NCI-H446 (cell line): Measurements from ENCODE around the gene ZNF598.
A peak's percentile ranks its signal among the peaks of the same experiment; 100 is the strongest.

Source experiments
- DNase-seq, 2 experiments: peaks; one replicate each; lab custom pipeline; 2025; lab: John Stamatoyannopoulos, UW

Gene ZNF598

DNA sequence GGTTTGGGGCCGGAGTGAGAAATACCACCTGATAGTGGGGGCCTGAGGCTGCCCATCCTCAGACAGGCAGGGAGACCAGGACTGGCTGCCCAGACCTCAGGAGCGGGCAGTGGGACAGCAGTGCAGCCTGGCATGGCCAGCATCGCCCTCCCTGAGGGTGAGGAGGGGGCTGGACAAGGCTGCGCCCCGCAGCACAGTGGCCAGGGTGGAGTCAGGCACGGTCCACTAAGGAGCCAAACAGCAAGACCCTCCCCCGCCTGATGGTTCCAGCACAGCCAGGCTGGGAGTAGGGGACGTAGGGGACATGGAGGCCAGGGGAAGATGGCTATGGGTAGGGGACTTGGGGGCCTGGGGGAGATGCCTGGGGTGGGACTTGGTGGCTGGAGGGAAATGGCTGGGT lies 3.3 kb downstream of the ZNF598 start:
- no peak for DNase-seq

DNA sequence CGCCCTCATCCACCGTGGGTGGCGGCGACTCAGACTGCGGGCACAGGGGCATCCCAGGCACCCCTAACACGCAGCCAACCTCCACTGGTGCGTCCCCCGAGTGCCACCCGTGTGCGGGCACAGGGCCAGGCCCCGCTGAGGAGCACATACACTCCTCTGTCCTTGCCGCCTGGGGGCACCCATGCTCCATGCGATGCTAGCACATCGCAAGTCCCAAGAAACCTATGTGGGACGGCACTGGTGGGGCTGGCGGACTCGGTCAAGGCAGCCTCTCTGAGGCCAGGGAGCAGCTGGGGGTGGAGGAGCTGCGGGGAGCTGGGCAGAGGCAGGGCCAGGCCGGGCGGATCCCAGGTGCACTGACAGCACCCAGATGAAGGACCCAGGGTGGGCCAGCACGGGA lies 4.0 kb downstream of the ZNF598 start:
- peak in 1 of 2 experiments; percentile 57 for DNase-seq

DNA sequence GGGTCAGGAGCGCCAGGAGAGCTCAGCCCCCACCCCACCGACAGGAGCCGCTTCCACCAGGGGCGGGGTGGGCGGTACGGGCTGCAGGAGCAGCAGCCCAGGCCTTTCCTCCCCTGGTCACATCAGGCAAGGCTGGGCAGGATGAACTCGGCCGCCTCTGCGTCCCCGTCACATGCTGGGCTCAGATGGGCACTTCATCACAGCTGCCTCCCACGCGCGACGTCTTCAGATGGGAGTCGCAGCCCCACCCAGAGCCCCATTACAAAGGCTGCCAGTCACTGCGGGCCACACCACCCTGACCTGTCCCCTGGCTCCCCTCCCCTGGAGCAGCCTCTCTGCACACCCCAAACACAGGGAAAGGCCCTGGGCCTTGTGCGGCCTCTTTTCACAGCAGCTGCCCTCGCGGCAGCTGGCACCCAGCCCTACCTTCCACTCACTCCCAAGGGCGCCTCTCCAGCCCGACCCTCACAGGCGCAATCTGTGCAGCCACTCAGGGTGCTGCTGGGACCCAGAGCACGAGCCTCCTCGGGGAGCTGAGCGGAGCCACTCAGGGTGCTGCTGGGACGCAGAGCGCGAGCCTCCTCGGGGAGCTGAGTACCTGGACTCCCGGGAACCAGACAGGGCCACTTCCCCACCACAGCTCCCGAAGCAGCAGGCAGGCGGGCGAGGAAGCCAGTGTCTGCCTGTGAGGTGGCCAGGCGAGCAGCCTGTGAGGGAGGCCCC lies 4.7 kb downstream of the ZNF598 start:
- DNase-seq: no peak

DNA sequence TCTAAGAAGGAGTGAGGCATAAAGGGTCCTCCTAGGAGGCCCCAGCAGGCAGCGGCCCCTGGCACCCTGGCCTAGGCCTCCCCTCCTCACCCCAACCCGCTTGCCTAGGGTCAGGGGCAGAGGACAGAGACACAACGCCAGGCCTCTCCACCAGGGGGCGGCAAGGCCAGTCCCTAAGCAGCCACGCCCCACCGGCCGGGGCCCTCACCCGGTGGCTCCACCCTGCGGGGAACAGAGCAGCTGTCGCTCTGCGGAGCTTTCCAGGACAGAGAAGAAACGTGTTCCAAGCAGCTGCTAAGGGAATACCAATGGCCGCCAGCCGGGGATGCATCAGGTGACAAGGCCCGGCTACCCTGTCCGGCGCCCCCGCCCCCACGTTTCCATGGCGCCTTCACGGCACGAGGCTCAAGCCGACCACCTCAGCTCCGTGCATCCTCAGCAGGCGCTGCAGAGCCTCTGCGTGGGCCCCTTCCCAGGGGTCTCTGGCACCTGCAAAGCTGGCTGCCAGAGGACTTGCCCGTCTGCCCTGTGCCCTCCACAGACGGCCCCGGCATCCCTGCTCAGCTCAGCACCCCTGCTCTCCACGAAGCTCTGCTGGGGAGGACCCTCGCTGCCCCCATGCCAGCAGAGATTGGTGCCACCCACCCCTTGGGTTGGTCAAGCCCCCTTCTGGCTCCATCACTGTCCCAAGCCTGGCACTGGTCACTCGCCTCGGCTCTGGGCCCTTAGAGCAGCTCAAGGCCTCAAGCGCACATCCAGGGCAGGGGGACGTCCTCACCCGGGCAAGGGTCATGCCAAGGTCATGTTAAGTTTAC lies 5.6 kb downstream of the ZNF598 start:
- DNase-seq: peak; percentile 88 to 95

DNA sequence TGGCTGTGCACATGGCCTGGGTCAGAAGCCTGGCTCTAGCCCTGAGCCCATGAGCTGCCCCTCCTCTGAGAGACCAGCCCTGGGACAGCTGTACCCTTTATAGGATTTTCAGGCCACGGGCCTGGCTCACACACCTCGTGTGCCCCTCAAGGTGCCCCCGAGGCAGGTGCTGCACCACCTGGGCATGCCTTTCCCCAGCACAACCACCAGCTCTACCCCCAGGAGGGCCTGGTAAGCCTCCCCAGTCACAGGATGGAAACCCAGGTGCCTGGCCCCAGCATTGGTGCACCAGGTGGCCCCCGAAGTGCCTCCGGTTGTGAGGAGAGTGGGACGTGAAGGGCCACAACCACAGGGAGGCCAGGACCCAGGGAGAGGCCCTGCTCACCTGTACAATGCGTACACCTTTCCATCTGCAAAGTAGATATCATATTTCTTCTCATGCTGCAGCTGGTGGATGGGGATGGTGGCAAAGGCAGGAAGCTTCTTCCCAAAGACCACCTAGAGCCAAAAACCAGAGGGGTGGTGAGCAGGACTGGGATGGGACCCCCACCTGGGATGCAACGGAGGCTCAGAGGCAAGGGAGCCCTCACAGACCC lies 6.3 kb downstream of the ZNF598 start:
- DNase-seq: no peak

DNA sequence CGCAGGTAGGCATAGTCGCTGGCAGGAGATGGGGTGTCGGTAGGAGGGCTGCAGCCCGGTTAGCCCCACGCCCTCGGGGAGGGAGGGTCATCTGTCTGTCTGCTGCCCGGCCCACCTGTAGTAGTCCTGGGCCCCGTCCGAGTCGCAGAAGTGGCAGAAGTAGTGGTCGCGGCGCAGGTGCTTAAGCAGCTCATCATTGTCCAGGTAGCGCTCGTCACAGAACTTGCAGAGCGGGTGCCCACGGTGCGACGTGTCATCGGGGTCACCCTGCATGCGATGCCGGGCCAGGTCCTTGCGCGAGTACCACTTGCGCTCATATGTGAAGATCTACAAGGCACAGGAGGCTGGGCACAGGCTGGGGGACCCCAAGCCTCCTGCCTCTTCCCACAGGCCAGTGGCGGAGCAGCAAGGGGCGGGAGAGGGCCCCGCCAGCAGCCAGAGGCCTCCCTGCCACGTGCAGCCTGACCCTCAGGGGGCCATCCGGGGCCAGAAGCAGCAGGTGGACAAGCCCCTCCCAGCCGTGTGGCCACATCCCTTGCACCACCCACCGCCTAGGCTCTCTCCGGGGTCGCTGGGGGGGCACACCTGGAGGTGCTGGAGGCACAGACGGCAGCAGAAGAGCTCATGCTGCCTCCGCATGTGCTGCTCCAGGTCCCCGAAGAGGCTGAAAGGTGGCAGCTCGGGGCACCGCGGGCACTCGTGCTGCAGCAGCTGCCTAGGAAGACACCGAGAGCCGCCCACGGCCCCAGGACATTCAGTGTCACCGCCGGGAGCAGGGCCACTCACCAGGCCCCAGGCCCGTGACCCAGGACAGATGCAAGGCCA lies 7.0 kb downstream of the ZNF598 start:
- no peak for DNase-seq

DNA sequence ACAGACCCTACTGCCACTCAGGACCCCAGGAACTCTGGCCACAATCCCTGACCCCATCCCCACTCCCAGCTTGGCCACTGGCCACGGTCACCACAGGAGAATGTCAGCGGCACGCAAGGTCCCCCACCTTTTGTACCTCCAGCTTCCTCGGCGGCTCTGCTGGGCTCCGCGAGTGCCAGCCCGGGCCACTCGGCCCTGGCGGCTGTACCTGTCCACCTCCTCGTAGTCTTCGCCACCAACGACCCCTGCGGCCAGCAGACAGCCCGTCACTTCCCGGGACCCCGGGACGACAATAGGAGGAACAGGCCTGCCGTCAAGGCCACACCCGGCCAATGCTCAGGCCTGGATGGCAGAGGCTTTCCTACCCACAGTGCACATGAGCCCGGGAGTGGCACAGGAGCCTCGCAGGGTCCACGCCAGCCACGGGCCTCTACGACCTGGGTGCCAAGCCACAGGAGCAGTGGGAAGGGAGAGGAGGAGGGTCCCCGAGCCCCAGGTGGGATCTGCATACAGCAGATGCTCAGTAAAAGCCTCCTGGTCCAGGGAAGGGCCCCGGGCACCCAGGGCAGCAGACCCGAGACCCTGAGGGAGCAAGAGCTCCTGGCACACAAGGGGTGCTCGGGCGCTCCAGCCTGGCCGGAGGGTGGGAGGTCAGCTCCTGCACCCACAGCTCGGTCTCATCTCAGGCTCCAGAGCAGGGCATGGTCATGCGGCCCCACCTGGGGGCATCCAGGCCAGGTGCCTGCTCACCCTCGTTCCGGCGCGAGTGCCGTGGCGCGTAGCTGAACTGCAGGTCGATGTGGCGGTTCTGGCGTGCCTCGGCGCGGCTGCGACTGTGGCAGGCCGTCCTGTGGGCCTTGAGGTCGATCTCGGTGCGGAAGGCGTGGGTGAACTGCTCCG lies 7.9 kb downstream of the ZNF598 start:
- no peak for DNase-seq

DNA sequence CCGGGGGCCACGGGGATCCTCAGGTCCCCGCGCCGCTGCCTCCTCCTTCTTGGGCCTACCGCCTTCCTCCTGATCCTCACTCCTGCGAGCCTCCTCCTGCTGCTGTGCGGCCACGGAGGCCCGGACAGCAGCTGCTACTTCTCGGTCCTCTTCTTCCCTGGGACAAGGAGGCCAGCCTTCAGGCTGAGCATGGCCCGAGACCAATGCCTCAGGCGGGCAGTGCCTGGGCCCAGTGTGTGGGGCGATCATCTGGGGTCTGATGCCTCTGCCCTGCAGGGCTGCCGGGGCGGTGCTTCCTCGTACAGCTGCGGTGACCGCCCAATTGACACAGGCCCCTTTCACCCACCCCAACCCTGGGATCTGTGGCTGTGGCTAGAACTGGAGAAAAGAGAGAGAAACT lies 8.6 kb downstream of the ZNF598 start:
- DNase-seq: no peak

DNA sequence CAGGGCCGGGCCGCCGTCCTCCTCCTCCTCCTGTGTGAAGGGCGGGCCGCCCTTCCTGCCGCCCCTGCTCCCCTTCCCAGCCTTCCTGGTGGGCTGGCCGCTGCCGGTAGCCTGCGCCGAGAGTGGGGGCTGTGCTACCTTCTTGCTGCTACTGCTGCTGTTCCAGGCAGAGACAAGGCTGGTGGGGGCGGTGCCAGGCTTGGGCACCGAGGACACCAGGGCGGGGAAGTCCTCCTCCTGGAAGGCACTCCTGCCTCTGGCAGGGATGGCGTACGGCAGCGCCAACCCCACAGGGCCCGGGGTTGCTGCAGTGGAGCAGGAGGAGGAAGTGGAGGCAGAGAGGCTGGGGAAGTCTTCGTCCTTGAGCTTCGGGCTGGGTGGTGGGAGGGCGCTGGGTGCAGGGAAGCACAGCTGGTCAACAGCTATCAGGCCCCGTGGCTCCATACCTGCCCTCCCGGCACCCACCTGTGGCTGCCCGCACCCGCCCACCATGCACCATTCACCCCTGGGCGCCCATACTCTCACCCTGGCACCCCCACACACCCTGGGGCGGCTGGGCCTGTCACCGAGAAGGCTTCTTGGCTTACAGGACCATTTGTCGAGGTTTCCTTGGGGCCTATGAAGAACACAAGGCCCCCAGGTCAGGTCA lies 9.6 kb downstream of the ZNF598 start:
- DNase-seq: no peak

DNA sequence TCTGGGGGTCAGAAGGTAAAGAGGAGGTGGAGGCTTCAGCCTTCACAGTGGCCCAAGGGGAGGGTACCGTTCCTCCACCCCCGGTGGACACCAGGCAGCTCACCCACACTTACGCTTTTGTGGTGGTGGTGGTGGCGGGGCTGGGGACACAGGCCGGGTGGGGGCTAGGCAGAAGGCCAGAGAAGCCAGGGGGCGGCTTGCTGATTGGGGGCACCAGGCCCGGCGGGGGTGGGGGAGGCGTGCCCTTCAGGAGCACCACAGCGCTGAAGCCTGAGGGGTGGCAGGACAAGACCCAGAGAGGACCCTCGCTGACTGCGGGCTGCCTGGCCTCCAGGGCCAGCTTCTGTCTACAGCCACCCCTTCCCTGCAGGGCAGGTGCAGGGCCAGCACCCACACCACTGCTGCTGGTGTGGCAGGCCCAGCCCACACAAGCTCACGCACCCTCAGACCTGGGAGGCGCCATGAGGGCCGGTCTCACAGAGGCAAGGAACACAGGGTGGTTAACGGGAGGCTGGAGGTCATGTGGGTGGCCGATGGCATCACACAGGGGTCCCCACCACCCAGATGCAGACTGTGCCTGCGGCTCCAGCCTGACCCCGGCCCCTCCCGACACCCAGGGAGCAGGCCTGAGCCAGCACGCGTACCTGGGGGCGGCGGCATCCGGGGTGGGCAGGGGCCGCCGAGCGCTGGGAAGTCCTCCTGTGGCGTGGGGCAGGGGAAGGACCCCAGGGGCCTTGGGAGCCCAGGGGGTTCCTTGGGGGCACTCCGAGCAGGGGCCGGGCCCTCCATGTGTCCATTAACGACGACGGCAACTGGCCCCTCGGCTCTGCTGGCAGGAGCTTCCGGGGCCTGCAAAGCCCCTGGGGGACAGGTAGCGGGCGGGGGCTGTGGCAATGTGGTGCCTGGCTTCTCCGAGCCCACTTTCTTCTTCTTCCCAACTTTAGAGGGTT lies 10.5 kb downstream of the ZNF598 start:
- no peak for DNase-seq

DNA sequence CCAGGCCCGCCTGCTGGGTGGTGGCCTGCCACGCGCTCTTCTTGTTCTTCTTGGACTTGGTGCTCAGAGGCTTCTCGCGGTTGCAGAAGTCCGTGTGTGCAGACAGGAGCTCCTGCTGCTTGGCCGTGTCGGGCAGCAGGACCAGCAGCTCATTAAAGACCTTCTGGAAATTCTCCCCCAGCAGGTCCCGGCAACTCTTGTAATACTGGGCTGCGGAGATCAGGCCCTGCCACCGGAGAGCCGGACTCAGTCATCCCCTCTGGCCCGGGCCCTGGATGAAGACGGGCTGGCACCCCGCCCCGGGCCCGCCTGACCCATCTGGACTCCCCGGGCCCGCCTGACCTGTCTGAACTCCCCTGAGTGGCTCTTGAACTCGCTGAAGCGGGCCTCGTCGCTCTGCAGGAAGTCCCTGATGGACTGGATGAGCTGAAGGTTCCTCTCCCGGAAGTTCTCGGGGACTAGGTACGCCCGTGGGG lies 11.2 kb downstream of the ZNF598 start:
- DNase-seq: no peak

DNA sequence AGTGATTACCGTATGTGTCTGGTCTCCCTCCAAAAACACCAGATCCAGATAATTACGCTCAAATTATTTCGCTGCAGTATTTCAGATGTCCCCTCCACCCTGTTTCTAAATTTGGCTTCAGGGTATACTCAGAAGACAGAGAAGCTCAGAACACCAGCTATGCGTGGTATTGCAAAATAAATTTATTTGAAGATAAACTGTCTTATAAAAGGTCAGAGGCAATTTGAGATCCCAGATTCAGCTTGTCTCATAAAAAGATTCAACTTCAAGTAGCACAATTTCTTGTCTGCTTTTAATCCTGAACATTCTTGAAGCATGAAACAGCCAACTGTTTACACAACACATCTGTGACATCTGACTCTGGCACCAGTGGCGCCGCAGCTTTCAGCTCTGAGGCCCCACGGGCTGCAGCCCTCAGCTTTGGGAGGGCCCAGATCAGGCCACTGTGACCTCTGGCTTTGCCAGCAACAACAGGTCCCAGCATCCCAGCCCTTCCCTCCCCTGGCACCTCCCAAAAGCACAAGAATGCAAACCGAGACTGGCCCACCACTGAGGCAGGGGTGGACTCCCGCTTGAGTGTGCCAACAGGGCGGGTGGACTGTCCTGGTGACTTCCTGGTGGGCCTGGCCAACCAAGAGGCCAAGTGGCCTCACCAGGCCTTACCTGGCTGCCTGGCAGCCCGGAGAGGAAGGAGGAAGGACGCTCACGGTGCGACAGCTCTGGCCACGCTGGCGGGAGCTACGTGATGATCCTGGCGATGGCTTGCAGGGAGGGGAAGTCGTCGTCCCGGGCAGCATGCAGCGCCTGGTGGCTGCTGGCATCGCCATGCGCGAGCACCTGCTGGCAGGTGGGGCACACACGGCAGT lies 11.9 kb downstream of the ZNF598 start:
- DNase-seq: no peak

DNA sequence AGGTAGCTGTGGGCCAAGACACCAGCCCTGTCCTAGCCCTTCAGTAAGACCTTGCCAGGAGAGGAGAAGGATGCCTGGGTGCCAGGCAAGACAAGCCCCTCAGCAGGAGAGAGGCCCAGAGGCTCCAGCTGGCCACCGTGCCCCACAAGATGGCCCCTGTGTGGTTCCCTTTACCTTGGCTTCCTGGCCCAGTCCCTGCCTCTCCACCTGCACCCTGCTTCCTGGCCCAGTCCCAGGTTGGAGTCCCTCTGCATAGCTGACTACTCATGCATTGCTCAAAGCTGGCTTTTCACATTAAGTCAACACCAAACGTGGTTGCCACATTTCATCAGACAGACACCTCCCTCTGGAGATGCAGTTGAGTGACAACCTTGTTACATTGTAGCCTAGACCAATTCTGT lies 15.9 kb downstream of the ZNF598 start:
- DNase-seq: no peak

DNA sequence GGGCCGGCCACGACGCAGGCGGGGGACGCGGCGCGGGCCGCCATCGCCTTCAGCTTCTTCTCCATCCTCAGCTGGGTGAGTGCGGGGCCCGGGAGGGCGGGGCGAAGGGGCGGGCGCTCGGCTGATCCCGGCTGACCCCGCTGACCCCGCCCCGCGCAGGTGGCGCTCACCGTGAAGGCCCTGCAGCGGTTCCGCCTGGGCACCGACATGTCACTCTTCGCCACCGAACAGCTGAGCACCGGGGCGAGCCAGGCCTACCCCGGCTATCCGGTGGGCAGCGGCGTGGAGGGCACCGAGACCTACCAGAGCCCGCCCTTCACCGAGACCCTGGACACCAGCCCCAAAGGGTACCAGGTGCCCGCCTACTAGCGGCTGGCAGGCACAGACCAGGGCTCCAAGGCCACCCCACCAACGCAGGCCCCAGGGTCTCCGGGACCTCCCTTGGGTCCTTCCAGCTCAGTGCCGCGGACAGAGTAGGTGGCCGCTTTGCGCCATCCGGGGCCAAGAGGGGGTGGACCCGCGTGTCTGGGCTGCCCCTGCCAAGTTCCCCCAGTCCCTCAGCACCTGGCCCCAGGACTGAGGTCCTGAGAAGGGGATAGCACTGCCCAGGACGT lies 16.8 kb downstream of the ZNF598 start:
- DNase-seq: no peak

DNA sequence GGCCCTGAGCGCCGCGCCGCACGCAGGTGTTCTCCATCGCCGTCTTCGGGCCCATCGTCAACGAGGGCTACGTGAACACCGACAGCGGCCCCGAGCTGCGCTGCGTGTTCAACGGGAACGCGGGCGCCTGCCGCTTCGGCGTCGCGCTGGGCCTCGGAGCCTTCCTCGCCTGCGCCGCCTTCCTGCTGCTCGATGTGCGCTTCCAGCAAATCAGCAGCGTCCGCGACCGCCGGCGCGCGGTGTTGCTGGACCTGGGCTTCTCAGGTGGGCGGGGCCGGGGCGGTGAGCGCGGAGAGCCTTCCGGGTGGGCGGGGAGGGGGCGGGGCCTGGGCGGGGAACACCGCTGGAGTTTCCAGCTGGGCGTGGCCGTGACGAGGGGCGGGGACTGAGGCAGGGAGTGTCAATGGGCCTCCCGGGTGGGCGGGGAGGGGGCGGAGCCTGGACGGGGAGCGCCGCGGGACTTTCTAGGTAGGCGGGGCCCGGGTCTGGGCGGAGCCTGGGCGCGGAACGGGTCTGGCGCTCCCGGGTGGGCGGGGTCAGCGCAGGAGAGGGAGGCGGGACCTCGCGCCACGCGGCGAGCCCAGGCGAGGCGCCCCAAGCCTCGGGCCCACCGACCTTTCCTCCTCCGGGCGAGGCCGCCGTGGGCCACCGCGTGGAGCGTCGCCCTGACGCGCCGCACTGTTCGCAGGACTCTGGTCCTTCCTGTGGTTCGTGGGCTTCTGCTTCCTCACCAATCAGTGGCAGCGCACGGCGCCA lies 17.5 kb downstream of the ZNF598 start:
- DNase-seq: no peak

DNA sequence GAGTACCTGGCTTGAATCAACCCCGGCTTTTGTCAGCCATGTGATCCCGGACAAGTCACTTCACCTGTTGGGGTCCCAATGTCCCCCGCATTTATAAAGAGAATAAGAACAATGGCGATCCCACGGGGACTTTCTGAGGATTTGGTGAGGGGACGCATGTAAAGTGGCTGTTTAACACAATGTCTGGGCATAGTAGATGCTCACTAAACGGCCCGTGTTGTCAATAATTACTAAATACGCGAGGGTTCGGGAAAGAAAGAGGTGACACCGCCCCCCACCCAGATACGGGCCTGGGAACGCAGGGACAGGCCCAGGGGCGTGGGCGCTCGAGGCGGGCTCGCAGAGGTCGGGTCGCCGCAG lies 18.1 kb downstream of the ZNF598 start:
- no peak for DNase-seq

DNA sequence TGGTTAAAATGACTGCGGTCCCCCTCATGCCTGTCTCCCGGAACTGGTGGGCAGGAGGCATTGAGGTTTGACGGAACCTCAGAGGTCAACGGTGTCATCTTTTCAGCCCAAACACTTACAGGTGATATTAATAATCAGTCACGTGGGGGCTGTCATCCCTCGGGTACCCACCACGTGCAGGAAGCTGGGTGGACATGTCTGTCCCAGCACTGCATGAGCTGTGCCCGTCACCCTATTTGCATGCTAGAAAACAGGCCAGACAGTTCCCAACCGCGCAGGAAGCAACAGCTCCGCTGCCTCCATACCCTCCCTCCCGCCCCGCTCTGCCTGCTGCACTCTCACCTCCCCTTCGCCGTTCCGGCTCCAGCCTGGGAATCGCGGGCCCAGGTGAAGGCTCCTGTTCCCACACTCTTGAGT lies 18.5 kb downstream of the ZNF598 start:
- no peak for DNase-seq
